SU-DHL-6 (cell line): ENCODE results near the gene BRD3OS.

Experiments
- EZH2phosphoT487 ChIP-seq: fragments of 200-600 bp; sonication (generic), shearing (Covaris generic); conservative IDR thresholded peaks from 2 replicates; pipeline ENCODE4 v1.6.1; 2018; ENCODE audit warnings: mild to moderate bottlenecking, antibody characterized with exemption, low read length, moderate library complexity, mixed read lengths
- TF ChIP-seq, protein P1 (sequence below): fragments of 200-600 bp; sonication (generic); IDR thresholded peaks from one replicate; pipeline ENCODE4 v1.5.1; 2017; ENCODE audit warnings: antibody characterized with exemption, mild to moderate bottlenecking, low read length, moderate library complexity; ENCODE audit not compliant: insufficient read depth, poor library complexity, severe bottlenecking

DNA sequence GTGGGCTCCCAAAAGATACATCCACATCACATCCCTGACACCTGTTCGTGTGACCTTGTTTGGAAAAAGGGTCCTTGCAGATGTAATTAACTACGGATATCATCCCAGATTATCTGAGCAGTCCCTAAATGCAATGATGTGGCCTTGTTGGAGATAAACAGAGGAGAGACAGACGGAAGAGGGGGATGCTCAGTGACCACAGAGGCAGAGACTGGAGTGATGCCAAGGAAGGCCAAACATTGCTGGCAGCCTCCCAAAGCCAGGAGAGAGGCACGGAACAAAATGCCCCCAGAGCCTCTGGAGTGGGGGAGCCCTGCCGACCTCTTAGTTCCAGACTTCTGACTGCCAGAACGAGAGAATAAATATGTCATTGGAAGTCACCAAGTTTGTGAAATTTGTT, 18.1 kb upstream of the BRD3OS start:
- TF ChIP-seq, protein P1, sequence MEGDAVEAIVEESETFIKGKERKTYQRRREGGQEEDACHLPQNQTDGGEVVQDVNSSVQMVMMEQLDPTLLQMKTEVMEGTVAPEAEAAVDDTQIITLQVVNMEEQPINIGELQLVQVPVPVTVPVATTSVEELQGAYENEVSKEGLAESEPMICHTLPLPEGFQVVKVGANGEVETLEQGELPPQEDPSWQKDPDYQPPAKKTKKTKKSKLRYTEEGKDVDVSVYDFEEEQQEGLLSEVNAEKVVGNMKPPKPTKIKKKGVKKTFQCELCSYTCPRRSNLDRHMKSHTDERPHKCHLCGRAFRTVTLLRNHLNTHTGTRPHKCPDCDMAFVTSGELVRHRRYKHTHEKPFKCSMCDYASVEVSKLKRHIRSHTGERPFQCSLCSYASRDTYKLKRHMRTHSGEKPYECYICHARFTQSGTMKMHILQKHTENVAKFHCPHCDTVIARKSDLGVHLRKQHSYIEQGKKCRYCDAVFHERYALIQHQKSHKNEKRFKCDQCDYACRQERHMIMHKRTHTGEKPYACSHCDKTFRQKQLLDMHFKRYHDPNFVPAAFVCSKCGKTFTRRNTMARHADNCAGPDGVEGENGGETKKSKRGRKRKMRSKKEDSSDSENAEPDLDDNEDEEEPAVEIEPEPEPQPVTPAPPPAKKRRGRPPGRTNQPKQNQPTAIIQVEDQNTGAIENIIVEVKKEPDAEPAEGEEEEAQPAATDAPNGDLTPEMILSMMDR, result no peak
- no peak for TF ChIP-seq EZH2phosphoT487
